Measurements from ENCODE around the gene RSBN1L.

GRCh38 chr7:77760809-77761453 is 64.7 kb downstream of the RSBN1L start:
- no peak for TF ChIP-seq POLR2AphosphoS5 (IDR thresholded peaks at IDR 0.05; ENCODE audit: low read depth, low read length)
- TF ChIP-seq REST (IDR thresholded peaks at IDR 0.05; ENCODE audit: insufficient read depth in 1 of 2, low read depth in 2 of 2, low read length in 2 of 2), result no peak
- no peak for TF ChIP-seq SIN3A (IDR thresholded peaks at IDR 0.05; ENCODE audit: borderline replicate concordance, insufficient read depth, low read length)
- no peak for TF ChIP-seq TAF1 (IDR thresholded peaks at IDR 0.05; ENCODE audit: borderline replicate concordance, insufficient read depth, low read length)
